Ovary (tissue), 3 donors: ENCODE results near the gene SNAPC2.

Source experiments
- EP300 ChIP-seq: sonication (generic); formaldehyde crosslinking; IDR thresholded peaks from one replicate; pipeline ENCODE4 v1.6.1; 2017; ENCODE audit warnings: antibody characterized with exemption
- POLR2A ChIP-seq: fragments of 450-650 bp; IDR thresholded peaks from one replicate; pipeline ENCODE4 v1.6.1; 2017; ENCODE audit warnings: antibody characterized with exemption, mild to moderate bottlenecking, moderate library complexity
- TF ChIP-seq, protein P1 (sequence below), 3 donors: fragments of 450-650 bp in 2 of 3; fragments of 200-600 bp in 1 of 3; IDR thresholded peaks; one replicate each; pipeline versions ENCODE4 v1.5.1 to v1.8.0; 2016 to 2022; ENCODE audit warnings: antibody characterized with exemption in 3 of 3, mild to moderate bottlenecking in 1 of 3
- donor health status: DM: no; HTN: no; CAD: no.

GRCh38 chr19:7903244-7904073, 16.7 kb upstream of the SNAPC2 start, which contains the start of gene MAP2K7:
- TF ChIP-seq, protein P1, sequence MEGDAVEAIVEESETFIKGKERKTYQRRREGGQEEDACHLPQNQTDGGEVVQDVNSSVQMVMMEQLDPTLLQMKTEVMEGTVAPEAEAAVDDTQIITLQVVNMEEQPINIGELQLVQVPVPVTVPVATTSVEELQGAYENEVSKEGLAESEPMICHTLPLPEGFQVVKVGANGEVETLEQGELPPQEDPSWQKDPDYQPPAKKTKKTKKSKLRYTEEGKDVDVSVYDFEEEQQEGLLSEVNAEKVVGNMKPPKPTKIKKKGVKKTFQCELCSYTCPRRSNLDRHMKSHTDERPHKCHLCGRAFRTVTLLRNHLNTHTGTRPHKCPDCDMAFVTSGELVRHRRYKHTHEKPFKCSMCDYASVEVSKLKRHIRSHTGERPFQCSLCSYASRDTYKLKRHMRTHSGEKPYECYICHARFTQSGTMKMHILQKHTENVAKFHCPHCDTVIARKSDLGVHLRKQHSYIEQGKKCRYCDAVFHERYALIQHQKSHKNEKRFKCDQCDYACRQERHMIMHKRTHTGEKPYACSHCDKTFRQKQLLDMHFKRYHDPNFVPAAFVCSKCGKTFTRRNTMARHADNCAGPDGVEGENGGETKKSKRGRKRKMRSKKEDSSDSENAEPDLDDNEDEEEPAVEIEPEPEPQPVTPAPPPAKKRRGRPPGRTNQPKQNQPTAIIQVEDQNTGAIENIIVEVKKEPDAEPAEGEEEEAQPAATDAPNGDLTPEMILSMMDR (IDR thresholded peaks at IDR 0.05): peak; percentile 25 to 83 (median 67)
- TF ChIP-seq POLR2A (peak; percentile 86), EP300 (peak; percentile 53)
